K562 (cell line): Measurements from ENCODE around the gene SEC23B. TPM values are rescaled to one million over a fixed set of nuclear protein-coding genes. Genes with fewer than 3 reads are reported as not detected.

Source experiments
- CHD1 ChIP-seq: fragments of 200-600 bp; sonication (generic); IDR thresholded peaks from one replicate; pipeline ENCODE4 v1.6.1; 2012; ENCODE audit warnings: mild to moderate bottlenecking, moderate library complexity, low read length, inconsistent platforms
- CREB3L1 ChIP-seq: fragments of 450-650 bp; IDR thresholded peaks from 2 replicates; pipeline ENCODE4 v1.6.1; 2014; ENCODE audit warnings: low read depth, mild to moderate bottlenecking, moderate library complexity, borderline replicate concordance
- FIP1L1 ChIP-seq: fragments of 200-400 bp; formaldehyde crosslinking; IDR thresholded peaks from 2 replicates; pipeline ENCODE4 v1.6.1; 2018; ENCODE audit warnings: mild to moderate bottlenecking, low read depth, low read length; ENCODE audit not compliant: poor library complexity, severe bottlenecking
- GABPA ChIP-seq: fragments of 200-800 bp; sonication (Bioruptor generic); conservative IDR thresholded peaks from 2 replicates; pipeline ENCODE4 v1.6.1; 2016; ENCODE audit warnings: low read depth, missing genetic modification characterization, missing compliant biosample characterization
- HDAC1 ChIP-seq, 2 experiments: fragments of 450-650 bp; IDR thresholded peaks; 2 replicates each; pipeline ENCODE4 v1.6.1; 2016 to 2017; ENCODE audit warnings: inconsistent platforms in 1 of 2, mild to moderate bottlenecking in 1 of 2, moderate library complexity in 1 of 2
- HDAC8 ChIP-seq: fragments of 450-650 bp; IDR thresholded peaks from 2 replicates; pipeline ENCODE4 v1.6.1; 2016; ENCODE audit warnings: mild to moderate bottlenecking, missing genetic modification characterization, moderate library complexity, missing compliant biosample characterization
- HNRNPL ChIP-seq: fragments of 200-400 bp; formaldehyde crosslinking; IDR thresholded peaks from 2 replicates; pipeline ENCODE4 v1.6.1; 2017; ENCODE audit warnings: low read depth, mild to moderate bottlenecking, low read length
- MAFK ChIP-seq: IDR thresholded peaks from 2 replicates; pipeline ENCODE4 v1.6.1; 2011; ENCODE audit warnings: low read length, improper control_type of control experiment
- MTA3 ChIP-seq: fragments of 450-650 bp; formaldehyde crosslinking; IDR thresholded peaks from 2 replicates; pipeline ENCODE4 v1.6.1; 2017; ENCODE audit warnings: mild to moderate bottlenecking, borderline replicate concordance
- RNF2 ChIP-seq: sonication (generic); IDR thresholded peaks from 2 replicates; pipeline ENCODE4 v1.6.1; 2016
- SFPQ ChIP-seq: fragments of 200-400 bp; formaldehyde crosslinking; IDR thresholded peaks from 2 replicates; pipeline ENCODE4 v1.6.1; 2017; ENCODE audit warnings: mild to moderate bottlenecking, low read depth, low read length, moderate library complexity
- ZNF311 ChIP-seq: fragments of 250-450 bp; sonication (Bioruptor Pico); IDR thresholded peaks from 2 replicates; pipeline ENCODE4 v1.4.0; 2020; ENCODE audit warnings: mild to moderate bottlenecking, moderate library complexity
- ZNF436 ChIP-seq: fragments of 250-450, 450-650 bp; sonication (Bioruptor Pico); formaldehyde crosslinking; IDR thresholded peaks from 2 replicates; pipeline ENCODE4 v1.7.0; 2020; ENCODE audit warnings: mild to moderate bottlenecking
- ZNF445 ChIP-seq: fragments of 250-450 bp; sonication (Bioruptor Pico); IDR thresholded peaks from 2 replicates; pipeline ENCODE4 v1.4.0; 2020; ENCODE audit warnings: low read depth, mild to moderate bottlenecking, moderate library complexity
- ZNF512 ChIP-seq: IDR thresholded peaks from 2 replicates; pipeline ENCODE4 v1.6.1; 2016; ENCODE audit warnings: missing genetic modification characterization, missing compliant biosample characterization
- polyA plus RNA-seq, 8 experiments: library from polyadenylated mRNA; depleted of rRNA in 4 of 8; stranded (reverse) in 5 of 8; unstranded in 3 of 8; fragments of >200 nt; fragmentation: Nextera tagmentation in 2 of 8; fragmentation: Illumina TruSeq in 1 of 8; extraction: Ambion mirVana in 2 of 8; extraction: Trizol in 1 of 8; gene quantifications; 2 replicates each; pipeline versions ENCODE4 v1.2.1 to v1.2.3, GENCODE V29; 2011 to 2014; ENCODE audit warnings: inconsistent platforms in 1 of 8, missing spikeins in 1 of 8
- total RNA-seq, 7 experiments: library from RNA; depleted of rRNA in 6 of 7; stranded (reverse); fragments of >200 nt in 6 of 7; fragmentation: Illumina TruSeq in 2 of 7; extraction: Trizol in 2 of 7; gene quantifications; 2 replicates each; pipeline versions ENCODE4 v1.2.1 to v1.2.3, GENCODE V29; 2011 to 2021; ENCODE audit warnings: low replicate concordance in 1 of 7
- TF ChIP-seq, protein P1 (sequence below): sonication (generic); formaldehyde crosslinking; IDR thresholded peaks from 2 replicates; pipeline ENCODE4 v1.8.1; 2023; ENCODE audit warnings: mild to moderate bottlenecking, missing genetic modification reagents
- TF ChIP-seq, protein P2 (sequence below): sonication (generic); formaldehyde crosslinking; IDR thresholded peaks from 2 replicates; pipeline ENCODE4 v1.8.1; 2022; ENCODE audit warnings: missing genetic modification reagents
- TF ChIP-seq, protein P3 (sequence below): sonication (generic); formaldehyde crosslinking; IDR thresholded peaks from 2 replicates; pipeline ENCODE4 v1.5.0; 2020; ENCODE audit warnings: missing genetic modification reagents

The SEC23B gene
- total and polyA plus RNA-seq, 9 of the 15 experiments (the other 6 are each of a cell fraction or from before 2014, with no cell fraction given) = 31.7 to 70.2 (median 38.5) TPM

- peak; percentile 58; the same call in 1 of the 2 replicates for TF ChIP-seq MTA3
- TF ChIP-seq HNRNPL = no peak
- TF ChIP-seq, protein P1, sequence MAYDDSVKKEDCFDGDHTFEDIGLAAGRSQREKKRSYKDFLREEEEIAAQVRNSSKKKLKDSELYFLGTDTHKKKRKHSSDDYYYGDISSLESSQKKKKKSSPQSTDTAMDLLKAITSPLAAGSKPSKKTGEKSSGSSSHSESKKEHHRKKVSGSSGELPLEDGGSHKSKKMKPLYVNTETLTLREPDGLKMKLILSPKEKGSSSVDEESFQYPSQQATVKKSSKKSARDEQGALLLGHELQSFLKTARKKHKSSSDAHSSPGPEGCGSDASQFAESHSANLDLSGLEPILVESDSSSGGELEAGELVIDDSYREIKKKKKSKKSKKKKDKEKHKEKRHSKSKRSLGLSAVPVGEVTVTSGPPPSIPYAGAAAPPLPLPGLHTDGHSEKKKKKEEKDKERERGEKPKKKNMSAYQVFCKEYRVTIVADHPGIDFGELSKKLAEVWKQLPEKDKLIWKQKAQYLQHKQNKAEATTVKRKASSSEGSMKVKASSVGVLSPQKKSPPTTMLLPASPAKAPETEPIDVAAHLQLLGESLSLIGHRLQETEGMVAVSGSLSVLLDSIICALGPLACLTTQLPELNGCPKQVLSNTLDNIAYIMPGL = no peak
- peak; percentile 57; the same call in 1 of the 2 replicates for TF ChIP-seq HDAC8 (tag)
- TF ChIP-seq ZNF512 = no peak
- peak in 1 of 2 experiments; percentile 34; a peak in 1 of 4 replicates for TF ChIP-seq HDAC1 (IDR thresholded peaks at IDR 0.05)
- TF ChIP-seq, protein P2, sequence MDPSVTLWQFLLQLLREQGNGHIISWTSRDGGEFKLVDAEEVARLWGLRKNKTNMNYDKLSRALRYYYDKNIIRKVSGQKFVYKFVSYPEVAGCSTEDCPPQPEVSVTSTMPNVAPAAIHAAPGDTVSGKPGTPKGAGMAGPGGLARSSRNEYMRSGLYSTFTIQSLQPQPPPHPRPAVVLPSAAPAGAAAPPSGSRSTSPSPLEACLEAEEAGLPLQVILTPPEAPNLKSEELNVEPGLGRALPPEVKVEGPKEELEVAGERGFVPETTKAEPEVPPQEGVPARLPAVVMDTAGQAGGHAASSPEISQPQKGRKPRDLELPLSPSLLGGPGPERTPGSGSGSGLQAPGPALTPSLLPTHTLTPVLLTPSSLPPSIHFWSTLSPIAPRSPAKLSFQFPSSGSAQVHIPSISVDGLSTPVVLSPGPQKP (CRISPR knock-in tag) = no peak
- TF ChIP-seq GABPA (tag) = peak; percentile 88
- TF ChIP-seq CHD1 = no peak
- TF ChIP-seq ZNF436 (CRISPR knock-in tag) = no peak
- TF ChIP-seq, protein P3, sequence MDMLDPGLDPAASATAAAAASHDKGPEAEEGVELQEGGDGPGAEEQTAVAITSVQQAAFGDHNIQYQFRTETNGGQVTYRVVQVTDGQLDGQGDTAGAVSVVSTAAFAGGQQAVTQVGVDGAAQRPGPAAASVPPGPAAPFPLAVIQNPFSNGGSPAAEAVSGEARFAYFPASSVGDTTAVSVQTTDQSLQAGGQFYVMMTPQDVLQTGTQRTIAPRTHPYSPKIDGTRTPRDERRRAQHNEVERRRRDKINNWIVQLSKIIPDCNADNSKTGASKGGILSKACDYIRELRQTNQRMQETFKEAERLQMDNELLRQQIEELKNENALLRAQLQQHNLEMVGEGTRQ (CRISPR knock-in tag) = no peak
- no peak for TF ChIP-seq ZNF311 (CRISPR knock-in tag)
- TF ChIP-seq SFPQ = no peak
- peak; percentile 88 for TF ChIP-seq FIP1L1
- TF ChIP-seq MAFK = no peak
- TF ChIP-seq RNF2 = no peak
- no peak for TF ChIP-seq CREB3L1
- TF ChIP-seq ZNF445 (CRISPR knock-in tag) = no peak
These were observed 80.2 kb downstream of the SEC23B start, which contains the start of gene DTD1 (continued) for GRCh38 chr20:18587665-18588573.
